ENCODE results near the gene PRPSAP1.

GRCh38 chr17:76390003-76390421 lies 36.3 kb upstream of the PRPSAP1 start:
- TF ChIP-seq GATA3 (IDR thresholded peaks at IDR 0.05; ENCODE audit: low read depth, low read length) (no peak), GATA2 (IDR thresholded peaks at IDR 0.05; ENCODE audit: low read depth, low read length) (no peak)
